K562 treated with DMSO at 1 percent for 12 hours (cell line): ENCODE results near the gene KLHL34. TPM values are rescaled to one million over a fixed set of nuclear protein-coding genes. Genes with fewer than 3 reads are reported as not detected.

Experiments used
- total RNA-seq: library from RNA; unstranded; fragments of 300-600 nt; gene quantifications from 2 replicates; pipeline ENCODE4 v1.2.3, GENCODE V29; 2022; ENCODE audit not compliant: insufficient read depth

Gene KLHL34
- not detected in 2 replicates for total RNA-seq

DNA sequence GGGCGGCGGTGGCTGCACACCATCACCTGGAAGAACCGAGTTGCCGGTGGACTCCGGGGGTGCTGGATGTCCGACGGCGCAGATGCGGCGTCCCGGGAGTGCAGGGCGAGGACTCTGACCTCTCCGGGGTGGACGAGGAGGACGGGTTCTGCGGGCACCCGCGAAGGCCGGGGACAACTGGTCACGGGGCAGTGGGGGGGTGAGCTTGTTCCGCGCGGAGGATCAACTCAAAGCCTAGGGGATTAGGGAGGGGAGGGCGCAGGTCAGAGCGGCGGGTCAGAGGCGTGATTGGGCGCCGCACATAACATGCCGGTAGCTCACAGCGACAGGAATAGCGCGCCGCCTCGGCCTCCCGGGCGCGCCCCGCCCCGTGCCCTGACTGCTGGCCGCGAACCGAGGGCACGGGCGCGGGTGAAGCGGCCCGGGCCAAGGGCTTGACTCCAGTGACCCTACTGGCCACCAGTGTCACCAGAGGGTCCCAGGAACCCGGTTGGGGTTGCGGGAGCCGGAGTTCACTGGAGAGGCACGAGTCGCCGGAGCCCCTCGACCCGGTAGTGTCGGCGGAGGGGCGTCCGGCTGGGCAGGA is at the start of gene KLHL34:
TSS of gene KLHL34 (minus strand) at position 179 of the 586 bp plus-strand sequence. CDS start 542 bp downstream, outside the sequence.

Other genes starting within 250 kb of the KLHL34 start
- not detected in 2 replicates for gene SMPX, start 99.8 kb upstream of the KLHL34 start, total RNA-seq
- 2.1 and 9.5 TPM in 2 replicates for gene MBTPS2, start 181.3 kb upstream of the KLHL34 start, total RNA-seq
- gene YY2, start 197.7 kb upstream of the KLHL34 start, total RNA-seq = 0.88 and 2.3 TPM in 2 replicates